NK-92 (cell line): ENCODE measurements around the gene ETHE1.

Experiments used
- DNase-seq: peaks from one replicate; lab custom pipeline; 2025; ENCODE audit not compliant: unreplicated experiment; lab: John Stamatoyannopoulos, UW

Gene ETHE1

GRCh38 chr19:43495082-43495481, 31.9 kb downstream of the ETHE1 start:
- no peak for DNase-seq

GRCh38 chr19:43490759-43491158, 36.2 kb downstream of the ETHE1 start:
- DNase-seq, result no peak

- DNase-seq, result no peak
Observed at GRCh38 chr19:43489979-43490599, 36.9 kb downstream of the ETHE1 start.

GRCh38 chr19:43489310-43489709, 37.7 kb downstream of the ETHE1 start:
- DNase-seq, result no peak

GRCh38 chr19:43488179-43488578, 38.8 kb downstream of the ETHE1 start:
- DNase-seq, result no peak

GRCh38 chr19:43486412-43486811, 40.6 kb downstream of the ETHE1 start:
- DNase-seq, result no peak

GRCh38 chr19:43485951-43486350, 41.0 kb downstream of the ETHE1 start:
- no peak for DNase-seq

GRCh38 chr19:43483281-43483680, 43.7 kb downstream of the ETHE1 start:
- DNase-seq, result no peak

DNA sequence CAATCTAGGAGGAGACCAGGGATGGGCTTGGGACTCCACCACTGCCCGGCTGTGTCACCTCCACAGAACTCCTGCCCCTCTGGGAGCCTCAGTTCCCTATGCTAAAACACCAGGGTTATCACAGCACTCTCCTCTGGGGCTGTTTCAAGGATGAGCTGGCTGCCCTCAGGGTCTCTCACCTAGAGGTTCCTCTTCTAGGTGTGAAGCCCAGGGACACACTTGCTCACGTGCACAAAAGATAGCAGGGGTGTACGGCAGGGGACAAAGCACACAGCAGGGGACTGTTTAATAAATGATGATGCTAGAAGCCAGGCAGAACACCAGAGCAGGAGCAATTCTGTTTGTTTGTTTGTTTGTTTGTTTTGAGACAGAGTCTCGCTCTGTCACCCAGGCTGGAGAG, 44.8 kb downstream of the ETHE1 start:
- no peak for DNase-seq

DNA sequence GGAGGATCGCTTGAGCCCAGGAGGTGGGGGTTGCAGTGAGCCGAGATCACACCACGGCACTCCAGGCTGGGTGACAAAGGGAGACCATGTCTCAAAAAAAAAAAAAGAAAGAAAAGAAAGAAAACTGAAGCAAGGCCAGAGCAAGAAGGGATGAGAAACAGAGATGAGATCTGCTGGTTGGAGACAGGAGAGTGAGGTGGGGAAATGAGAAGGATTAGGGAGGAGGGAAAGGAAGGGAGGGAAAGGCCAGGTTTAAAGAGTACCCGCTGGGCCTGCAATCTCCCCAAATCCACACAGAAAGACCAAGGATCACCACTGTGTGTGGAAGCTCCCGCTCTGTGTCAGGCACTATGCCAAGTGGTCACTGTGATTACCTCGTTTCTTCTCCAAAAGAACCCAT, 45.3 kb downstream of the ETHE1 start:
- no peak for DNase-seq

- DNase-seq, result no peak
Observed at GRCh38 chr19:43480574-43480973, 46.4 kb downstream of the ETHE1 start.

GRCh38 chr19:43479961-43480561, 46.9 kb downstream of the ETHE1 start:
- DNase-seq, result no peak

- no peak for DNase-seq
Observed at GRCh38 chr19:43479226-43479625, 47.8 kb downstream of the ETHE1 start.

GRCh38 chr19:43478323-43478722, 48.7 kb downstream of the ETHE1 start:
- no peak for DNase-seq

DNA sequence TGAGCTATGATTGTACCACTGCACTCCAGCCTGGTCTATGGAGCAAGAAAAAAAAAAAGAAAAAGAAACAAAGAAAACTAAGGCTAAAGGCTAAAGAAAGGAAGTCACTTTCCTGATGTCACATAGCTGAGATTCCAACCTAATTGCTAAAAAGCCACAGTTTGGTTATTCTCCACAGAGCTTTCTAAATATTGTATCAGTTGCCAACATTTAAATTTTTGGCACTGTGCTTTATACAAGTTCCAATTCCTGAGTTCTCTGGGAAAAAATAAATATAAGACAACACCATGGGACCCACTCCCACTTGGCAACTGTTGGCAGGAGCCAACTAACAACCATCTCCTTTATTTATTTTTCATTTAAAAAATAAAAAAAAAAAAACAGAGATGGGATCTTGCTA, 50.4 kb downstream of the ETHE1 start:
- no peak for DNase-seq

DNA sequence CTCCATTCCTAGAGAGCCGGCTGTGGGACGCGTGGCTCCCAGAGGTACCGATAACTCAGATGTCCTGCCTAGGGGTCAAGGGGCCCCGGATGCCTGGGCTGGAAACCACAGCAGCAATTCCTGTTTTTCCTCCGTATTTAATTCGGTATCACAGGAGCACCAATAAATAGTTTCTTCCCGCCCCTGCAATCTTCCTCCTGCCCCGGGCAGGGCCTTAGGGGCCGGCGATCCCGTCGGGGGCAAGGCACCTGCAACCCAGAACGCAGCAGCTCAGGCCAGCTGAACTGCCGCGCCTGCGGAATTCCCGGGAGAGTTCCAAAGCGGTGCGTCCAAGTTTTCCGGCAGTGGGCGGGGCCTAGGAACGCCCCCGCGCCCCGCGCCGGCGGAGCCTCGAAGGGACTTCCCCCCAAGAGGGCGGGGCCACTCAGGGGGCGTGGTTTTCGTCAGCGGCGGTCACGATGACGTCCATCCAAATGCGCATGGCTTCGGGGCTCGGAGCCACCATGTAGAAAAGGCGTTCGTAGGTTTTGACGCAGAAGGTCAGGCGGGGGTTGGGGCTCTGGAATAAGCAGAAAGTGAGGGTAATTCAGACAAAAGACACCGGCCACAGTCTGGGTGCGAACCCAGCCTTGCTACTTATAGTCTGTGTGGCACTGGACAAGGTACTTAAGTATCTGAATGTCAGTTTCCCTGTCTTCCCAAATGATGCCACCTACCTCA, 51.9 kb downstream of the ETHE1 start:
- peak; percentile 63 for DNase-seq

DNA sequence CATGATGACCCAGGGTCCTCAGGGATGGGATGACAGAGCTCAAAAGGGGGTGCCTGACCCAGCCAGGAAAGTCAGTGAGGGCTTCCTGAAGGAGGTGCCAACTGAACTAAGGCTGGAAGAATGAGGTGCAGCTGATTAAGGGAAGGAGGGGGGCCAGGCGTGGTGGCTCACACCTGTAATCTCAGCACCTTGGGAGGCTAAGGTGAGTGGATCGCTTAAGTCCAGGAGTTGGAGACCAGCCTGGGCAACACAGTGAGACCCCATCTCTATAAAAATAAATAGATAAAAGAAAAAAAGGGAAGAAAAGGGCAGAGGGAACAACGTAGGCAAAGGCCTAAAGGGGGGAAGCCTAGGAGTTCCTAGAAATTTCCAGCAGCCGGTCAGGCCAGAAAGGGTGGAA, 52.5 kb downstream of the ETHE1 start:
- DNase-seq, result no peak

- no peak for DNase-seq
Observed at GRCh38 chr19:43471091-43471490, 55.9 kb downstream of the ETHE1 start.

GRCh38 chr19:43470288-43470687, 56.7 kb downstream of the ETHE1 start:
- no peak for DNase-seq

DNA sequence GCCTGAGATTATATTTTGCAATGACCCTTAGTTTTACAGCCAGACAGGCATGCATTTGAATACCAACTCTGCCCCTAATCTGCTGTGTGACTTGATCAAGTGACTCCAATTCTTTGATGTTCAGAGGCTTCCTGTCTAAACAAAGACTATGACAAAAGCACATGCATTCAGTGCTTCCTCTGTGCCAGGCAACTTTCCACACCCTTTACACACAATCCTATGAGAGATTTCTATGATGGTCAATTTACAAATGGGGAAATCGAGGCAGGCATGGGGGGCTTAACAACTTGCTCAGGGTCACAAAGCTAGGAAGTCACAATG, 57.9 kb downstream of the ETHE1 start:
- no peak for DNase-seq

- DNase-seq, result no peak
Observed at GRCh38 chr19:43468354-43469159, 58.4 kb downstream of the ETHE1 start.

DNA sequence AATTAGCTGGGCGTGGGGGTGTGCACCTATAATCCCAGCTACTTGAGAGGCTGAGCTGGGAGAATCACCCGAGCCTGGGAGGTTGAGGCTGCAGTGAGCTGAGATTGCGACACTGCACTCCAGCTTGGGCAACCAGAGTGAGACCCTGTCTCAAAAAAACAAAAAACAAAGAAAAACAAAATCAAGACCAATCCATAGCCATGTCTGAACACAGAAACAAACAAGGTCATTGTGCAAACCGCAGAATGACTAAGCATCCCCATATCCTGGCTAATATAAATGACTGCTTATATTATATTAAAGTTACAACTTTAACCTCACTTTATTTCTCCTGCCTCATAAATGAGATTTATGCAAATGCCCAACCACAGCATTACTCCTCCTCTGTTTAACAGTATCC, 59.3 kb downstream of the ETHE1 start:
- no peak for DNase-seq
